ENCODE data around the gene IL10RA. TPM values are rescaled to one million over a fixed set of nuclear protein-coding genes. Genes with fewer than 3 reads are reported as not detected.

The IL10RA gene
- total and polyA plus RNA-seq, 9 of the 15 experiments (the other 6 are each of a cell fraction or from before 2014, with no cell fraction given) = 0.17 to 17.3 (median 2.9) TPM

GRCh38 chr11:118002541-118003423, 16.6 kb downstream of the IL10RA start (continued):
- no peak for TF ChIP-seq MITF (IDR thresholded peaks at IDR 0.05)
- no peak for TF ChIP-seq ZBTB12 (CRISPR knock-in tag; IDR thresholded peaks at IDR 0.05)
- TF ChIP-seq SIX5 (IDR thresholded peaks at IDR 0.05; ENCODE audit: borderline replicate concordance in 1 of 2, insufficient read depth in 1 of 2, low read depth in 1 of 2, low read length in 2 of 2) = no peak
- no peak for TF ChIP-seq CCAR2 (IDR thresholded peaks at IDR 0.05; ENCODE audit: low read depth, low read length)
- TF ChIP-seq MBD2 (IDR thresholded peaks at IDR 0.05; ENCODE audit: borderline replicate concordance, low read depth) = 0 out of 2 replicates have a peak, but pooled peaks have one; percentile 42
- TF ChIP-seq E2F1 (CRISPR knock-in tag; IDR thresholded peaks at IDR 0.05) = no peak
- no peak for TF ChIP-seq PCBP1 (IDR thresholded peaks at IDR 0.05; ENCODE audit: low read depth, low read length, poor library complexity, severe bottlenecking)
- TF ChIP-seq HIVEP1 (CRISPR knock-in tag; IDR thresholded peaks at IDR 0.05) = no peak
- no peak for TF ChIP-seq RFX7 (CRISPR knock-in tag; IDR thresholded peaks at IDR 0.05)
- TF ChIP-seq MAX (CRISPR knock-in tag; IDR thresholded peaks at IDR 0.05) = no peak
- no peak for TF ChIP-seq ATF2 (CRISPR knock-in tag; IDR thresholded peaks at IDR 0.05)
- TF ChIP-seq MYNN (IDR thresholded peaks at IDR 0.05) = no peak
- TF ChIP-seq MYNN (CRISPR knock-in tag; IDR thresholded peaks at IDR 0.05) = no peak
- no peak for TF ChIP-seq PREB (CRISPR knock-in tag; IDR thresholded peaks at IDR 0.05)
- 0 out of 2 replicates have a peak, but pooled peaks have one; percentile 20 for TF ChIP-seq RBFOX2 (IDR thresholded peaks at IDR 0.05; ENCODE audit: low read depth, low read length)
- no peak for TF ChIP-seq ADNP (tag; IDR thresholded peaks at IDR 0.05)
- no peak for TF ChIP-seq ZNF124 (CRISPR knock-in tag; IDR thresholded peaks at IDR 0.05)
- no peak for TF ChIP-seq ZNF584 (CRISPR knock-in tag; IDR thresholded peaks at IDR 0.05; ENCODE audit: low read depth)
- no peak for TF ChIP-seq ZNF408 (CRISPR knock-in tag; IDR thresholded peaks at IDR 0.05; ENCODE audit: low read depth)
- no peak for TF ChIP-seq ZNF354B (CRISPR knock-in tag; IDR thresholded peaks at IDR 0.05)
- 0 out of 2 replicates have a peak, but pooled peaks have one; percentile 7 for TF ChIP-seq KAT8 (IDR thresholded peaks at IDR 0.05; ENCODE audit: low read depth)
- TF ChIP-seq ZNF77 (CRISPR knock-in tag; IDR thresholded peaks at IDR 0.05) = no peak
